ENCODE measurements around the gene HDAC9.

The HDAC9 gene

GRCh38 chr7:18828260-18828993 is 332.9 kb downstream of the HDAC9 start:
- no peak for DNase-seq (ENCODE audit: low read depth in 2 of 2, low spot score in 1 of 2)

- no peak for DNase-seq (ENCODE audit: low read depth in 2 of 2, low spot score in 1 of 2)
These were observed 333.7 kb downstream of the HDAC9 start for GRCh38 chr7:18828994-18829857.

GRCh38 chr7:18829858-18830285 is 334.3 kb downstream of the HDAC9 start:
- DNase-seq (ENCODE audit: low read depth in 2 of 2, low spot score in 1 of 2): no peak

DNA sequence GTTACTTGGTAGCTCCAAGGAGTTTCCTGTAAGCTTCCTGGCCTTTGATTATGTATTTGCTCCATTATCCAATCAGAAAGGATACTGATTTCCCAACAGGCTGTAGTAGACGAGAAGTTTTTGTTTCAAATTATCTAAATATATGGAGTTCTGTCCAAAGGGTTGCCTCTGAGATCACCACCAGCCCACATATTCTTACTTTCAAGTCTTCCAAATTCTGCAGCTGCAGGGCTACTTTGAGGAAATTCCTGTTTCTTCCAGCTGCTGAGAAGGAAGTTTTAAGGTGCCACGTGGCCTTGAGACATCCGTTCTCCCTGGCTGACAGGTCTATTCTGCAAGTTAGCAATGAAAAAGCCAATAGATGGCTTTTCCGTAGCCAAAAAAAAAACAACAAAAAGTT is 335.9 kb downstream of the HDAC9 start:
- no peak for DNase-seq (ENCODE audit: low read depth in 2 of 2, low spot score in 1 of 2)

DNA sequence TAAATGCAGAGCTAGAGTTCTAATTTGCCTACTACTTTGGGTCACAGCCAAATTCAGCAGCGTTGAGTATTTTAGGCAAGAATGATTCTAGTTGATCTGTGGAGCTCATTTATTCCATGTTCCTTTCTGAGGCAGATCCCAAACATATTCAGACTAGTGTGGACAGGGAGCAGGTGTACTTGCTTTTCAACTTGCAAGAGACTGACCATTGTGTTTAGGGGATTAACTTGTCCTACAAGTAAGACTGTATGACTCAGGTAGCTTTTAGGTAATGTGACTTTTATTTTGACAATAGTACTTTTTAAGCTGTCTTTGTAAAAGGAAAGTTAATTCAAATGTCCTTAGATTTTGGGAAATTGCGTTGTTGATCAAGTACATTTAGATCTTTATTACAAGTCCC is 336.4 kb downstream of the HDAC9 start:
- DNase-seq (ENCODE audit: low read depth in 2 of 2, low spot score in 1 of 2): no peak

GRCh38 chr7:18834577-18834976 is 339.0 kb downstream of the HDAC9 start:
- DNase-seq (ENCODE audit: low read depth in 2 of 2, low spot score in 1 of 2): no peak

DNA sequence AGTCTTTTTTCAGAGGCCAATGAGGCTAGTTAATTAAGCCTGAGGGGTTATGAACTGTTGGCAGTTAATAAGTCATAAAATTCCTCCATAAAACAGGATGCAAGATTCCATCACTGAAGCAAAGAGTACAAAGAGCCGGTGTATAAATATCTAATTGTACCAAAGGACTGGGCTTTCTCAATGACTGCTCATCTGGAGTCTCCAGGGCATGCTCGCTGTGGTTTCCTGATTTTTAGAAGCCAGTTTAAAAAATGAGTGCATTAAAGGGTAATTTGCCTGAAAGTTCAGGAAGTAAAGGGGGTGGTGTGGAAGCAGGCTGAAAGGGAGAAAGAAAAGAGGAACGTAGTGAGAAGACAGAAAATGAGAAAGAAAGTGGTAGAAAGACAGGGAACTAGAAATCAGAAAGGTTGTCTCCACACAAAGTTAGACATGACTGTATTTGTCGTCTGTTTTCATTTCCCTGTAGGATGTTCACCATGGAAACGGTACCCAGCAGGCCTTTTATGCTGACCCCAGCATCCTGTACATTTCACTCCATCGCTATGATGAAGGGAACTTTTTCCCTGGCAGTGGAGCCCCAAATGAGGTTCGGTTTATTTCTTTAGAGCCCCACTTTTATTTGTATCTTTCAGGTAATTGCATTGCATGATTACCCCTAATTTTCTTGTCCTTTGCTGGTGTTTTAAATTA is 339.6 kb downstream of the HDAC9 start:
- DNase-seq (ENCODE audit: low read depth in 2 of 2, low spot score in 1 of 2): no peak

DNA sequence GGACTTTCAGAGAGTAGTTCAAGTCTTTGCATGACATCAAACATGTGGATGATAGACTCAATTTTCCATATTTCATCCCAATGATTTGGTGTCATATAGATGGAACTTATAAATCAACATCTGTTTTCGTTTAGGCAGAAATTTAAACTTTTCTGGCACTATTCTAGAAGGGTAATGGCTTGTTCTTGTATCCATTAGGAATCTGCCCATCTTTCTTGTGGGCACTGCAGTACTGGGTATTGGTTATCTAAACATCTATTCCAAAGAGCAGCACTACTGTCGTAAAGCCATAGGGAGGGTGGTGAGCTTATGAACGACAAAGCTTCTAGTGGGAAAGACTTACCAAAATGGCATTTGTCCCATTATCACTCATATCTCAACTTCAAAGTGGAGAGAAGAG is 348.4 kb downstream of the HDAC9 start:
- no peak for DNase-seq (ENCODE audit: low read depth in 2 of 2, low spot score in 1 of 2)

- no peak for DNase-seq (ENCODE audit: low read depth in 2 of 2, low spot score in 1 of 2)
These were observed 349.2 kb downstream of the HDAC9 start for GRCh38 chr7:18844735-18845134.

DNA sequence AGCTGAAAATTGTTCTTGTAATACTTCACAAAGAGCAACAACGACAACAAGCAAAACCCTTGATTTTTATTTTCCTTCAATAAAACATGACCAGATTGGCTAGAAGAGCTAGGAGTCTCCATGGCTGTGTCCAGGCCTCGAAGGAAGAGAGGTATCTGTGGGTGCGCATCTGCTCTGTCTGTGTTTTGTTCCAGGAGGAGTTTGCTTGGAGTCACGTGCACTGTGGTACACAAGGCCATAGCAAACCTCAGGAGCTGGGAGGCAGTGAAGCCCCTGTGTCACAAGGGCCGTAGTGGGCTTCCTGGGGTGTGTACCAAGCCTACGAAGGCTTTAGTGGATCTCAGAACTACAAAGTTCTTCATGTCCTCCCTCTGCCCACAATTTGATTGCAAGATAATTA is 350.2 kb downstream of the HDAC9 start:
- DNase-seq (ENCODE audit: low read depth in 2 of 2, low spot score in 1 of 2): no peak

- DNase-seq (ENCODE audit: low read depth in 2 of 2, low spot score in 1 of 2): no peak
These were observed 351.2 kb downstream of the HDAC9 start for GRCh38 chr7:18846765-18847215.

DNA sequence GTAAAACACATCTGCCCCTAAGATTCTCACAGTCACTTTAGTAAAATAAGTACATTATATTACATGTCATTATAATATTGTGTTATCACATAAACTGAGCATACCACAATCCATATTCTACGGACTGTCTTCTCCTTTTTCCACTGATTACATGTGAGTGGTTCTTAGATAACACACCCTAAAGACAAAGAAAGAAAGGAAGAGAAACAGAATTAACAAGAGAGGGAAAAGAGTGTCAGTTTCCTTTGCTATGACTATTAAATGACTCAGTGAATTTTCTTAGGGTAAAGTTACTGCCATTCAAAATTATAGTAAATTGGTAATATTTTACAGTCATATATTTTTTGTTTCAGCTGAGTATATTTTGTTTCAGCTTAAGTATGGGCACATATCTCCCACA is 353.6 kb downstream of the HDAC9 start:
- no peak for DNase-seq (ENCODE audit: low read depth in 2 of 2, low spot score in 1 of 2)

DNA sequence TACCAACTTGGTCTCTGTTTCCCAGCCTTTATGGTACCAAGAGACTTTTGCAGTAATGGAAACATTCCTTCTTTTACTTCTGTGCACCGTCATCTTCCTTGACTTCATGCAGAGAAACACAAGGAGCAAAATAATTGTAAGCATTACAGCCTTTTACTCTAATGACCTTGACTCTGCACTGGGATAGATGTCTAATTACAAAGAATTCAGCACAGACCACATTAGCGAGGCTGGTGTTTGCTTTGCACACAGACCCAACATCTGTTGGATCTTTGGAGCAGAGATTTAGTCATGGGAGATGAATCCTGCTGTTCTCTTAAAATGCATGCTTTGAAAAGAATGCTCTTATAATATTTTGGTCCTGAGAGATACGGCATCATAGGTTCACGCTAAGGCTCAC is 360.2 kb downstream of the HDAC9 start:
- no peak for DNase-seq (ENCODE audit: low read depth in 2 of 2, low spot score in 1 of 2)

DNA sequence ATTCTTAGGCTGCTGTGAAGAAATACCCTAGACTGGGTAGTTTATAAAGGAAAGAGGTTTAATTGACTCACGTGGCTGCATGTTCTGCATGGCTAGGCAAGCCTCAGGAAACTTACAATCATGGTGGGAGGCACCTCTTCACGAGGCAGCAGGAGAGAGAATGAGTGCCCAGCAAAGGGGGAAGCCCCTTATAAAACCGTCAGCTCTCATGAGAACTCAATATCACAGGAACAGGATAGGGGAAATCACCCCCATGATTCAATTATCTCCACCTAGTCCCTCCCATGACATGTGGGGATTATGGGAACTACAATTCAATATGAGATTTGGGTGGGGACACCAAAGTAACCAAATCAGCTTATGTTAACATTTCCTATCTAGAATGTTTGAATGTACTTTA is 362.7 kb downstream of the HDAC9 start:
- DNase-seq (ENCODE audit: low read depth in 2 of 2, low spot score in 1 of 2): no peak

DNA sequence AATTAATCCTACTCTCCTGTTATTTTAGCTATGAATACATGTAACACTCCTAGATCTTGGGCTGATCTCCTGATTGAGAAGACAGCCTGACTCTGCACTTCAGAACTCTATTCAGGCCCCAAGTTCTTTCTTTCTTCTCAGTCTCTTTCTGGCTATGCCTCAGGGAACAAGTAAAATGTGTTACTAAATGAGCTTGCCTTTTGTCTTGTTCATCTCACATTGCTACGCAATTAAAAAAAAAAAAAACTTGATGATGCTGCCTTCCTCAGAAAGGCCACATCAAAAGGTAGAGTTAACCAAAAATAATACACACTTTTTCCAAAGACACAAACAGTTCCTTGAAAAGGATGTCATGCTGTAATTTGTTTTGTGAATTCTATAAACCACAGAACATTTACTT is 363.8 kb downstream of the HDAC9 start:
- DNase-seq (ENCODE audit: low read depth in 2 of 2, low spot score in 1 of 2): no peak

DNA sequence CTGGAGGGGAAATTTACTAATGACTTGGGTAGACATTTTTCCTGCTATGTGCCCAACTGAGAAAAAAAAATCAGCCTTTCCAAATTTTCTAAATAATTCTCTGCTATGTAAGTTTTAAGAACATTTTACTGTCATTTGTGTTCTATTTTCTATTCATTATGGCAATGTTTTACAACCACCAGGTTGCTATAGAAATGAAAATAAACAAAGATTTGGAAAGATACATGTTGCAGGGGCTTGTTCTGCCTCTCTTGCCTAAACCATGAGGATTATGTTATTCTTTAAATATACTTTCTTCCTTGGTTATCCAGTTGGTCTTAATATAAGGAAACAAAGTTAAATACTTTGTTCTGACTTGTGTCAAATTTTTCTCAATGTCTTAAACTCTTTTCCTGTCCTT is 364.7 kb downstream of the HDAC9 start:
- no peak for DNase-seq (ENCODE audit: low read depth in 2 of 2, low spot score in 1 of 2)

- DNase-seq (ENCODE audit: low read depth in 2 of 2, low spot score in 1 of 2): no peak
These were observed 366.1 kb downstream of the HDAC9 start for GRCh38 chr7:18861514-18862118.

- no peak for DNase-seq (ENCODE audit: low read depth in 2 of 2, low spot score in 1 of 2)
These were observed 369.4 kb downstream of the HDAC9 start for GRCh38 chr7:18864967-18865366.

- no peak for DNase-seq (ENCODE audit: low read depth in 2 of 2, low spot score in 1 of 2)
These were observed 370.9 kb downstream of the HDAC9 start for GRCh38 chr7:18866359-18867036.

DNA sequence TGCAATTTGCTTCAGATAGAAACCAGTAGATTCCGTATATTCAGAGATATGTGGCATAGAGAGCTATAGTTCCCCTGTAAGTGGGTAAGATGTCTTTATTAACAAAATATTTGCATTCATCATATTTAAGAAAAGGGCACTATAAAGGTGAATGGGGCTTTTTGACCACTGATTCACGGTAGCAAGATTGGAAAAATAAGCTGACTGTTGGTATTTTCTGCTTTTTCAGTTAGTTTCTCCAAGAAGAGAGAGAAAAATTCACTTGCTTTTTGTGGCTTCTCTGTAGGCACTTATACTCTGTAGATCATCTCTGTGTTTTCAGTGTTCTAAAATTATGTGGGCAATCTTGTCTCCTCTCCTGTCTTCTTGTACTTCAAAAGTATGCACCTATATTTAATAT is 376.8 kb downstream of the HDAC9 start:
- DNase-seq (ENCODE audit: low read depth in 2 of 2, low spot score in 1 of 2): no peak

Data from stimulated activated CD8-positive, alpha-beta memory T cell treated with anti-CD3 and anti-CD28 coated beads, Interleukin-4, amount 100 ng/mL, for 1 hour (primary cell).